Heart left ventricle (tissue), 16 donors: ENCODE measurements around the gene GPR157. TPM values are rescaled to one million over a fixed set of nuclear protein-coding genes. Genes with fewer than 3 reads are reported as not detected.
"Not testable (repeated sequence)": the region's sequence is repeated elsewhere in the genome, so short reads cannot be mapped to it uniquely, and the experiment has no call there.

Experiments used
- ATAC-seq, 4 donors: fragments of 200-7000 bp; cut with Tn5 transposase; one replicate each; pipeline ENCODE4 v1.9.1; 2020 to 2022; ENCODE audit warnings: moderate library complexity in 4 of 4, mild to moderate bottlenecking in 3 of 4, moderate number of reproducible peaks in 1 of 4
- DNase-seq, 5 donors: peaks; one replicate each; pipeline ENCODE4 v3.0.0-alpha.2; 2020
- H3K27ac ChIP-seq, 12 donors: fragments of 200-600 bp; sonication (generic) in 4 of 12; one replicate each; pipeline versions ENCODE4 v1.5.0 to v1.8.0; 2016 to 2022; ENCODE audit warnings: mild to moderate bottlenecking in 2 of 12
- H3K27me3 ChIP-seq, 9 donors: fragments of 200-600 bp; sonication (generic) in 2 of 9; one replicate each; pipeline versions ENCODE4 v1.5.1 to v1.8.0; 2016 to 2022; ENCODE audit warnings: mild to moderate bottlenecking in 3 of 9
- H3K36me3 ChIP-seq, 9 donors: fragments of 200-600 bp; sonication (generic) in 2 of 9; one replicate each; pipeline versions ENCODE4 v1.5.0 to v1.8.0; 2018 to 2022; ENCODE audit warnings: mild to moderate bottlenecking in 2 of 9
- H3K4me1 ChIP-seq, 12 donors: fragments of 200-600 bp; sonication (generic) in 4 of 12; one replicate each; pipeline versions ENCODE4 v1.5.0 to v1.8.0; 2016 to 2022; ENCODE audit warnings: mild to moderate bottlenecking in 3 of 12
- H3K4me3 ChIP-seq, 12 donors: fragments of 200-600 bp; sonication (generic) in 4 of 12; one replicate each; pipeline versions ENCODE4 v1.5.0 to v1.8.0; 2017 to 2022; ENCODE audit warnings: mild to moderate bottlenecking in 9 of 12, moderate library complexity in 4 of 12
- H3K9me3 ChIP-seq, 12 donors: fragments of 200-600 bp; sonication (generic) in 4 of 12; one replicate each; pipeline versions ENCODE4 v1.5.0 to v1.8.0; 2016 to 2022; ENCODE audit warnings: mild to moderate bottlenecking in 1 of 12
- CTCF ChIP-seq, 12 donors: fragments of 200-600 bp; sonication (generic) in 4 of 12; IDR thresholded peaks; one replicate each; pipeline versions ENCODE4 v1.5.0 to v1.8.0; 2018 to 2022; ENCODE audit warnings: antibody characterized with exemption in 12 of 12, mild to moderate bottlenecking in 5 of 12
- POLR2A ChIP-seq, 2 donors: fragments of 450-650 bp; IDR thresholded peaks; one replicate each; pipeline ENCODE4 v1.6.1; 2017; ENCODE audit warnings: antibody characterized with exemption in 2 of 2, mild to moderate bottlenecking in 2 of 2, moderate library complexity in 2 of 2
- WGBS, 4 donors: extraction: QIAGEN DNeasy Blood & Tissue Kit in 2 of 4; methylation state at CpG; one replicate each; pipeline versions ENCODE4 v1.1.5 to v1.1.7; 2013 to 2018; 5-methylcytosine and 5-hydroxymethylcytosine counted together
- intact Hi-C, 10 donors: fragments of 100-400 bp; cut with DNase I; formaldehyde crosslinking; loops; one replicate each; pipeline versions ENCODE4 v1.11.1 to v1.14.2; 2022
- polyA plus RNA-seq, 2 donors: library from polyadenylated mRNA; stranded (reverse); fragments of 200-250 nt; gene quantifications; one replicate each; pipeline ENCODE4 v1.2.3, GENCODE V29; 2013
- total RNA-seq, 9 donors: library from RNA; depleted of rRNA in 2 of 9; stranded (reverse); fragments of >200 nt in 2 of 9; fragmentation: NEBNext Ultra II Directional in 3 of 9; extraction: Animal tissue kit (Norgen Biotek cat#: 25700) in 3 of 9; gene quantifications; one replicate each; pipeline versions ENCODE4 v1.1.0 to v1.2.4, GENCODE V29; 2016 to 2023
- donor health status: ischemic (EF 13 %, LVEDD 7.1; RV severe dilation, severe dysfunction).
- donor health status: healthy with polysubstance abuse.
- donor health status: DM: no; HTN: yes; CAD: no.
- donor health status: DM: no; HTN: no; CAD: no.
- donor health status: ischemic (EF 25% LVEDD 6.9; RV normal size, moderate dysfunction).
- donor health status: ischemic (EF 25% LVEDD 5.7; RV mildly dilated, moderate dysfunction).
- donor health status: healthy.
- donor health status: DM: yes; HTN: yes; CAD: no.
- donor health status: ischemic (EF 35%, LVEDD 5.7; RV mildly dilated, moderate dysfunction).
- donor health status: nonischemic (EF 11% LVEDD 7.7; RV severe dilation, severe dysfunction).
- donor health status: DM: yes; HTN: yes; CAD: no.
- donor health status: PGD.
- donor health status: ischemic (EF 29% LVEDD 5.4; RV normal size, mild dysfunction).
- donor health status: nonischemic (EF 23%, LVEDD 6.1; RV moderate dilation, normal function).

The GPR157 gene
- total and polyA plus RNA-seq, 11 donors: 9.2 to 41.8 (median 29.7) TPM

GRCh38 chr1:9126511-9126910 is 2.4 kb downstream of the GPR157 start:
- Histone ChIP-seq H3K4me3 (peak overlapping the region in 3 of 12 donors; percentile 58 to 73 (median 69)), H3K4me1 (peaks cover 0 to 44% (median 23%) of the 10 kb centered on the region in 12 donors), H3K9me3 (no peaks in the 10 kb centered on the region), H3K36me3 (no peaks in the 10 kb centered on the region), H3K27ac (peak overlapping the region in 6 of 12 donors; percentile 69 to 92 (median 88)), H3K27me3 (no peaks in the 10 kb centered on the region)
- intact Hi-C loops: loop anchor here in 1 of 10 donors (5.0 kb wide), 1 partner anchor 71 kb away; no protein-coding TSS in a partner anchor
- TF ChIP-seq POLR2A (IDR thresholded peaks at IDR 0.05): no peak
- TF ChIP-seq CTCF (IDR thresholded peaks at IDR 0.05): no peak
- DNase-seq (no peak), ATAC-seq (no peak)
- WGBS, 4 donors: 79 to 95% (median 88%) methylated on average over 2 of the region's 2 CpGs

- not testable (repeated sequence) for H3K9me3 ChIP-seq, H3K4me3 ChIP-seq, ATAC-seq, DNase-seq, H3K36me3 ChIP-seq, H3K27me3 ChIP-seq
- Histone ChIP-seq H3K27ac (peak overlapping the region in 1 of 12 donors; percentile 85), H3K4me1 (peaks cover 0 to 50% (median 25%) of the 10 kb centered on the region in 12 donors)
- intact Hi-C loops: loop anchor here in 1 of 10 donors (5.0 kb wide), 1 partner anchor 71 kb away; no protein-coding TSS in a partner anchor
- WGBS, 4 donors: 80 to 87% (median 83%) methylated on average over 9 of the region's 9 CpGs
Measured at GRCh38 chr1:9125847-9126246, 3.1 kb downstream of the GPR157 start.

- WGBS, 4 donors: 65 to 95% (median 75%) methylated on average over 4 of the region's 4 CpGs
- H3K27ac ChIP-seq: peak overlapping the region in 2 of 12 donors; percentile 17 to 85
- no peaks in the 10 kb centered on the region for H3K9me3 ChIP-seq
Measured at GRCh38 chr1:9125325-9125724, 3.6 kb downstream of the GPR157 start.

GRCh38 chr1:9124389-9124788 is 4.5 kb downstream of the GPR157 start:
- H3K4me3 ChIP-seq, DNase-seq, H3K27me3 ChIP-seq, ATAC-seq, H3K36me3 ChIP-seq, H3K9me3 ChIP-seq, intact Hi-C loops: not testable (repeated sequence)
- peaks cover 0 to 62% (median 32%) of the 10 kb centered on the region in 12 donors for H3K4me1 ChIP-seq
- peak overlapping the region in 5 of 12 donors; percentile 10 to 51 (median 33) for H3K27ac ChIP-seq
- 59 to 79% (median 70%) methylated on average over 5 to 8 of the region's 8 CpGs for WGBS, 4 donors

More at GRCh38 chr1:9125325-9125724, 3.6 kb downstream of the GPR157 start:
- TF ChIP-seq CTCF (IDR thresholded peaks at IDR 0.05) (no peak), POLR2A (IDR thresholded peaks at IDR 0.05) (no peak)
- Histone ChIP-seq H3K27me3 (no peaks in the 10 kb centered on the region), H3K36me3 (no peaks in the 10 kb centered on the region), H3K4me3 (no peak overlapping the region), H3K4me1 (peaks cover 0 to 55% (median 28%) of the 10 kb centered on the region in 12 donors)
- ATAC-seq (no peak), DNase-seq (peak in 1 of 5 donors; percentile 1)
- intact Hi-C loops: loop anchor here in 1 of 10 donors (5.0 kb wide), 1 partner anchor 72 kb away; no protein-coding TSS in a partner anchor

- 91 to 97% (median 94%) methylated on average over 2 of the region's 2 CpGs for WGBS, 4 donors
- H3K27me3 ChIP-seq, DNase-seq, intact Hi-C loops, H3K36me3 ChIP-seq, H3K4me3 ChIP-seq, H3K9me3 ChIP-seq, ATAC-seq: not testable (repeated sequence)
- H3K4me1 ChIP-seq: peaks cover 0 to 64% (median 32%) of the 10 kb centered on the region in 12 donors
- H3K27ac ChIP-seq: peak overlapping the region in 8 of 12 donors; percentile 10 to 51 (median 32)
Measured at GRCh38 chr1:9123665-9124064, 5.2 kb downstream of the GPR157 start.
